ENCODE data around the gene JAM3.

Gene JAM3

DNA sequence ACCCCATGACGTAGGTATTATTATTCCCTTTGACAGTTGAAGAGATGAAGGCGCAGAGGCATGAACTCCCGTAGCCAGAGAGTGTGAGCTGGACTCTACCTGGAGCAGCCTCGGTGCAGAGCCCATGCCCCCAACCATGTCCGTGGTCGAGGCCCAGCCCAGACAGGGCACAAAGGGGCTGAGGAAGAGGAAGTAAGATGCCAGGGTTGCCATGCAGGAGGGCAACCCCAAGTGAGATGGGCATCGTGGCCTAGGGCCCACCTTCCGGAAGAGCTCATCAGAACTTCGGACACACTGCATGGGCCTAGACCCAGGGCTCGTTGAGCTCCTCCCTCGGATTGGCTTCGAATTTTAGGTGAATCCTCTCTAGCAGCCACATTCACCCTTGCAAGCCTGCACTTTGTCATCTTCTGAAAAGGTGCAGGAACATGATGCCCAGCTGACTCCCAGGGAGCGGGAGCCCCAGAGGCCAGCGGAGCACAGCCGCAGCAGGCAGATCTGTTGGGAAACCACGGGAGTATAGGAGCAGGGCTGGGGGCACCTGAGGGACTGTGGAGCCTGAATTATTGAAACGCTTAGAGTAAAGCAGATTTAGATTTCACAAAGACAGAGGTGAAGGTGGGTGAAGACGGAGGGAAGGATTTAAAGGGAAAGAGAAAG lies 29.0 kb upstream of the JAM3 start:
- no peak for DNase-seq

DNA sequence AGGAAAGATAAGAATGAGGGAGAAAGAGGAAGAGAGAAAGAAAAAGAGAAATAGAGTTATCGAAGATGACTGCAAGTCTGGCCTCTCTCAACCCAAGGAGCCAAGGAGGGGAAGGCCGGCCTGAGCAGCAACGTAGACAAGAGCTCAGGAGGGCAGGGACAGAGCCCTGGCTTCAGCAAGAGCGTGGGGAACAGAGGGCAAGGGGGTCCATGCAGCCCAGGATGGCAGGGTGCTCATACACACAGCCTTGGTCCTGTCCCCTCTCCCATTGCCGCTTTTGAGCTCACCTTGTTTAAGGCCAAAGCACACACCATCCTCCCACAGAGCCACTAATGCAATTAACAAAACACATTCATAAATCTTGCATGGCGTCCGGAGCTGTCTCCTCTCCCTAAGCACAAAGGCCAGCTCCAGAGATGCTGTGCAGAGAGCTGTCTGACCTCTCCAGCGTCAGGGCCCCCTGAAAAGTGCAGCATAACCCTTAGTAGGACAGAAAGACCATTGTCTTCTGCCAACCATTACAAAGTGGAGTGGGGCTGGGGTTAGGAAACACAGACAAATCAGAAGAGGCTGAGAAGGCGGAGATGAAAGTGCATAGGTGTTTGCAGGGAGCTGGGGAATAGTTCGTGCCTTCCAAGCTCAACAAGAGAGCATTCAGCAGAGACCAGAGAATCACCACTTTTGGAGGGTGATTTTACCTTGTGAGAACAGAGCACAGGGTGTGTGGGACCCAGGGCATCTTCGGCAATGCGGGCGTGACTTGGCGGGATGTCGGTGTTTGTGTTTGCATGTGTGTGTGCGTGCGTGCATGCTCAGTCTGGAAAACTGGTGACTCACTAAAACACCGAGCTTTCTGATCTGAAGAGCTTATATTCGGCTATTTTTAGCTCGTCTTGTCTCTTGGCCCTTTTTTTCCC lies 28.2 kb upstream of the JAM3 start:
- DNase-seq: no peak

DNA sequence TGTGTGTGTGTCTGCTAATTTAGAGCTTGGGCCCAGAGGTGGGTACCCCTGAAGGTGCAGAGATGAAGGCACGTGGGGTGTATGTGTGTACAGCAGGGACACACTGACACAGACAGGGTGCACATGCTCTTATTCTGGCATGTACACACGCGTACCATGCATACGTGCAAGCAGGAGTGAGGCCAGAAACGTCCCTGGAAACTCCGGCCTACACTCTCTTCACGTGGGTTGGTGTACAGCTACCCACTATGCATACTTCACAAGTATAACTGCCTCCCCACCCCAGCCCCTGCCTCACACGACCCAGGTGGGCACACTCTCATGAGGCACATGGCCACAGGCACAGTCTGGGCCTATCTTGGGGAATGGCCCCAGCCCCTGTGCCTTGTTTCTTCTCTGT lies 27.5 kb upstream of the JAM3 start:
- DNase-seq: no peak

DNA sequence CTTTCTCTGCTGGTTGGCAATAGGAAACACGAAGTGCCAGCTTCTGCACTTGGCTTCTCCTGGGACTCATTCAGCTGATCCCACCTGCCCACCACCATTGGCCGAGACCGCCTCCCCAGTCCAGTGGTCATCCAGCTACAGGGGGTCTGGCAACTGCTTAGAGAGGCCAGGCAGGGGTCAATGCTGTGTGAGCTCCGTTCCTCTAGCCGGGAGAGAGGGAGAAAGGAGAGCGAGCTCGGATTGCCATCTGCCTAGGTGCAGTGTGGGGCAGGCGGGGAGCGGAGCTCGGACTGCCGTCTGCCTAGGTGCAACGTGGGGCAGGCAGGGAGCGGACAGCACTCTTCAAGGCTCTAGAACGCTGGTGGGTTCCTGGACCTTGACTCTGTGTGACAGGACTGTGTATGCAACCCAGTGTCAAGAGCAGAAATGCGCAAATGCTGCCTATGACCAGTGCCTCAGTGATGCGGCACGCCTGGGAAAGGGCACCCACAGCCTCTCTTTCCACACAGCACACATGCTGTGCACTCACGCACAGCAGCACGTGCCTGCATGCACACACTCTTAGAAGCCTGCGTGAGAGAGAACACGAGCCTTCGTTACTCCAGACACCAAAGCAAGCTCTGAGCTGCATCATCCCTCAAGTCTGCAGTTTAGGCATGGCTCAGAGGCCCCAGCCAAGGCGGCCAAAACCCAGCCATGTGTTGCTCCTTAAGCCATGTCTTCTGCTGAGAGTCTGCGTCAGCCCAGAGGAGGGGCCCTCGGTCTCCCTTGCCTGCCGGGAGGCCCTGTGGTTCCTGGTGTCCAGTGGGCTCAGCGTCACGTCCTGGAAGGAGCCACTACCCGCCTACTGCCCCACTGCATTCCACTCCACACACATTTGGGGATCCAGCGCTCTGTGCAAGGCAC lies 26.8 kb upstream of the JAM3 start:
- no peak for DNase-seq

DNA sequence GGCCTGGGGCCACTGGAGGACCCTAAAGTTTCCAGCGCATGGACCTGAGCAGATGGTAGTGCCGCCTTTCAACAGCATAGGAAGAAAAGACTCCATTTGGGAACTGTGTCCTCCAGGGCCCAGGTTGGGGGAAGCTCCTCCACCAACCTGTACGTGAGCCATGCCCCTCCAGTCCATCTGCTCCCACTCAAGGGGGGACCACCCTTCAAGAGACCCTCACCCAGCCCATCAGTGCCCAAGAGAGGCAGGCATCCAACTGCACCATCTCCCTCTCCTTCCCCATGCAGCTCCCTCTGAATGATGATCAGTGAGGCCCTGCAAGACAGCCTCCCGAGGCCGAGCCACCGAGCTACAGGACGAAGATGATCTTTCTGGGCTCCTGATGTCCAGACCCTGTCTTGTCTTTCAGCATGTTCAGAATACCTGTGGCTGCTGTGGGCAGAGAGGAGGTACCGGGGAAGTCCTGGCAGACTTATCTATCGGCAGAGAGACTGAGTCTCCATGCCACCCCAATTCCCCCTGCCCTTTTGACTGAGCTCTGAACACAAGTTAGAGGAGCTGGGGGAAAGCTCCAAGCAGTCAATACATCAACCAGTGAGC lies 25.0 kb upstream of the JAM3 start:
- no peak for DNase-seq

DNA sequence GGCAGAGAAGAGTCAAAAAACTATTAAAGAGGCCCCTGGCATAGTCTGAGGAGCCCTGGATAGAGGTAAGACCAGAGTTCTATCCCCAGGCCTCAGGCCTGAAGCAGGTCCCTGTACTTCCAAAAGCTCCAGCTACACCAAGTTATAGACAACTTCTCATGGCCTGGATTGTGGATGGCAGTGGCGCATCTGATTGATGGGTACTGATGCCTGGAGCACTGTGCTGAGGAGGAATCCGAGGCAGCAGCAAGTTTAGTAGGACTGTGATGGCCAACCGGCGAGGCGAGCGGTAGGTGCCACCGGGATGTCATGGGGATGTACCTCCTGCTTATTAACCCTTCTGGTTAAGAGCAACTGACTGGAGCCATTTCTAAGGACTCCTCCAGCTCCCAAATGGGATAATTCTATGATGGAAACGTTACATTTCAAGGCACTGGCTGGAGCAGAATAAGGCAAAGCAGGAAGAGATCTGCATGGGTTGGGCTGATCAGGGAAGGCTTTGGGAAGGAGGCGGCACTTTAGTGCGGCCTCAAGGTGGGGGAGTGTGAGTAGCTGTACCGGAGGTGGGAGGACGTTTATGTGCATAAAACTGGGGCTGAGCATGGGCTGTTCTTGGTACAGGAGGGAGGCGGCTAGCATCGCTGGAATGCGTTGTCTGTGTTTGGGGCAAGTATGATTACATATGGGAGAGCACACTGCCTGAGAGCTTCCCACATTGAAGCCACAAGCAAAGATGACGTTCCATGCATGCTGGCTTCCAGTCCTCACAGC lies 24.2 kb upstream of the JAM3 start:
- no peak for DNase-seq

DNA sequence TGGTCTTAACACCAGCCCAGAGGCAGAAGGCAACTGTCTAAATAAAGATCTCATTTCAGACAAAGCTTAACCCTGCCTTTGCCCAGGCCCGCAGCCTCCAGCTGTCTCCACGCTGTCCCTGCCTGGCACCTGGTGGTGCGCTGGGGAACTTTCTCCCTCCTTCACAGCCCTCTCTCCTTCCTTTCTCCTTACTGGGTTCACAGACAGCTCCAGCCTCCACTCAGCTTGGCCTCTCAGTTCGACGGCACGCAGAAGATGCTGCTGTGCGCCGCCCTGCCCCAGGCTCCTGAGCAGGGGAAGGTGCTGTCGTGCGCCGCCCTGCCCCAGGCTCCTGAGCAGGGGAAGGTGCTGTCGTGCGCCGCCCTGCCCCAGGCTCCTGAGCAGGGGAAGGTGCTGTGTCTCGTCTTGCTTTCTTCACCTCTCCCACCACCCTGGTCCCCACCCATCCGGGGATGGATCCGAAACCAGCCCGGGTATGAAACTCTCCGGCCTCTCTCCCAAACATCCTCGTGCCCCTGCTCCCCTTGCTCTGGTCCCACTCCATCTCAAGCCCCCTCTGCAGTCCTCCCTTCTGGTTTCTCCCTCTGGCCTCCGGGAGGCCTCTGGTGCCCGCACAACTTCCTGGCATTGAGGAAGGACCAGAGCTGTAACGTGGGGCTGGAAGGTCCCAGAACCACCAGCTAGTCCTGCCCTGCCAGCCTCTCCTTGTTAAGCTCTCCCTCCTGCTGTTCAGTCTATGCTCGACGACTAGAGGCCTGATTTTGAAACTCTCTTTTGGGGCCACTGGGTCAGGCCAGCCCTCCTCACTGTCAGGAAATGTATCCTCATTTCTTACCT lies 22.9 kb upstream of the JAM3 start:
- DNase-seq: no peak

DNA sequence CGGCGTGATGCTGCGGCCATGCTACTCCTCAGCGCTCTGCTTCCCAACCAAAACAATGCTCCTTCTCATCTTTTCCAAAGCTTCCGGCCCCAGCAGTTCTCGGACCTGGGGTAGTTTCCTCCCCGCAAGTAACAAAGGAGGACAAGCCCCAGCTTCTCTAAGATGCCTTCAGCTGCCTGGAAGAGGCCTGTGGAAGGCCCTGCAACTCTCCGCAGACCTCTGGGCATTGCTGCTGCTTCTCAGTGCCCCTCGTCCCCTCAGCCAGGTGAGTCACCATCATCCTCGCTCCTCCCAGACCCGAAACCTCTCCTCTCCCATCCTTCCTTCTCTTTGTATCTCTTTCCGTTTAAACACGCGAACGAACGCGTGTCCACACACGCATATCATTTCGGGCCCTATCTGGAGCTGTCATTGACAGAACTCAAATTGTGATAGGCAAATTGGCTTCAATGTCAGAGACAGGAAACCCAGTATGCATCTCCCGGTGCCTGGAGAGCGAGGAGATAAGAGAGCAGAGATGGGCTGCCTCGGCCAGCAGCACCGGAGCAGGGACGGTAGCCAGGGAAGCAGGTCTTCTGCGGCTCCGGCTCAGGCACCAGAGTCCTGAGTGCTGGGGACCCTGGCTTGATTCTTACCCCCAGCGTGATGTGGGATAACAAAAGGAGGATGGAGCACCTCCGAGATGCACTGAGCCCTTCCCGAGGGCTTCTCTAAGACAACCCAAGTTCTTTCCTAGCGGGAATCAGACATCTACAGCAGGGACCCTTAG lies 22.0 kb upstream of the JAM3 start:
- DNase-seq: no peak

DNA sequence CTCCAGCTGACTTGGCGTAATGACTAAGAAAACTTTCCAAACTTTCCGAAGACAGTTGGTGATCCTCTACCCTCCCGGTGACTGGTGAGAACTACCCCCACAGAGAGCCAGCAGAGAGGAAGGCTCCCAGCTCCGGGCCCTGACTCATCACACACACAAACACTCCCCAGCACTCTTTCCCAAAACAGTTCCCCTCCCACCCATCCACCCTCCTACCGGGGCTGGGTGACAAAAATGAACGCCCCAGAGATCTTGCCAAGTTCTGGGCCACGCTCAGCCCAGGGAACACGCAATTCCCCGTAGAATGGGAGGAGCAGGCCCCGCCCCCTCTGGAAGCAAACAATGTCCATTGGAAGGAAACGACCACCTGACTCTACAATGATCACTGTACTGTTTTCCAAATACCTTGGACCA lies 21.3 kb upstream of the JAM3 start:
- no peak for DNase-seq

DNA sequence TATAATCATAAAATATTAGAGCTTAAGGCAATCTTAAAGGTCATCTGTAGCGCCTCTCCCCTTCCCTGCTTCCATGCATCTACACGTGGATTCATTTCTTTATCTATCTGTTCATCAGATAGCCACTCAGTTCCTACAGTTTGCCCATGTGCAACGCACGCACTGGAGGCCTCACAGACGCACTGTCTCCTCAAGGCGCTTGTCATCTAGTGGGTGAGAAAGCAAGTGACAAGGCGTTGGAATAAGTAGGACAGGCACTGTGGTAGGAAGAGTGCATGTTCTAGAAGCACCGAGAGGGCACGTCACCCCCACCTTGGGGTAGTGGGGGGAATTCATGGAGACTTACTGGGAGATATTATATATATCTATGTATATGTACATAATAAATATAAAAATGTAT lies 20.8 kb upstream of the JAM3 start:
- no peak for DNase-seq

DNA sequence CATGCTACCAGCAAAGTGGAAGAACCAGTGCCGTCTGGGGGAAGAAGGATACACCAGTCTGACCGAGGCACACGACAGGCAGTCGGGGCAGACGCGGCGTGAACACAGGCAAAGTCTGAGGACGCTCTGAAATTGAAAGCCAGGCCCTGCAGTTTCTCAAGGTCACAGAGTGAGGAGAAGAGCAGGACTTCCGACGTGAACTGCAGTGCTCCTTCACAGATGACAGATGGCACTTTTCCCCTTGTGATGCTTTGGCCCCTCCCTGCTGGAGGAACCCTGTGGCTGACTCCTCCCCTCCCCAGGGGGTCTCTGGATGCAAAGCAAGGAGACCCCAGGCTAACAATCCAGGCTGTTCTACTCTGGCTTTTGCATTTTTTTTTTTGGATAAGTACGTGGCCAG lies 19.6 kb upstream of the JAM3 start:
- DNase-seq: no peak

DNA sequence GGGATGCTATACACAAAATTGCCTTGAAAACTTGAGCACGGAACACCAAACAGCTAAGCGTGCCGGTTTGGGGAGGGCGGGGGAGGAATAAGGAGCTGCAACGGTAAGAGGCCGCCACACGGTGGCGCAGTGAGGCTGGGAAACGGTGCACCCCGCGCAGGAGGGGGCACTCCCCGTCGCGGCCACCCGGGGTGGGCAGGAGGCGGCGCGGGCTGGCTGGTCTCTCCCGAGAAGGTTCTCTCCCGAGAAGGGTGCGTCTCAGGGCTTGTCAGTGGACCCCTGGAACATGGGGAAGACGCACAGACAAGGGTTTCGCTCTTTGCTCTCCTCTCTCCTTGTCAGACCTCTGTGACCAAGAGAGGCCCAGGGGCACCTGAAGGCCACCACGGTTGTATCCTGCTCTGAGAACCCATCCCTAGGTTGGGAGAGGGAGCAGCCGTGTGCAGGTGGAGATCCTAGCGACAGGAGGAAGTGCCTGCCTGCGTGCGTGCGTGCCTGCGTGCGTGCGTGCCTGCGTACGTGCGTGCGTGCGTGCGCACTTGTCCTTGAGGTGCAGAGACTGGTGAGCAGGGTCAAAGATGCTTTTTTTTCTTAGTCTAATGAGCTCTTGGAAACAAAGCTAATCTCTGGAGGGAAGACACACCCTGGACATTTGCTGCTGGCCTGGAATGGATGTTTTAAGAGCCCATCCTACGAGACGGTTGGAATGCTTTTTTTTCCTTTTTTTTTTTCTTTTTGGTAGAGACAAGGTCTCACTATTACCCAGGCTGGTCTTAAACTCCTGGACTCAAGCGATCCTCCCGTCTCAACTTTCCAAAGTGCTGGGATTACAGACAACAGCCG lies 18.1 kb upstream of the JAM3 start:
- DNase-seq: peak; percentile 33 to 47

DNA sequence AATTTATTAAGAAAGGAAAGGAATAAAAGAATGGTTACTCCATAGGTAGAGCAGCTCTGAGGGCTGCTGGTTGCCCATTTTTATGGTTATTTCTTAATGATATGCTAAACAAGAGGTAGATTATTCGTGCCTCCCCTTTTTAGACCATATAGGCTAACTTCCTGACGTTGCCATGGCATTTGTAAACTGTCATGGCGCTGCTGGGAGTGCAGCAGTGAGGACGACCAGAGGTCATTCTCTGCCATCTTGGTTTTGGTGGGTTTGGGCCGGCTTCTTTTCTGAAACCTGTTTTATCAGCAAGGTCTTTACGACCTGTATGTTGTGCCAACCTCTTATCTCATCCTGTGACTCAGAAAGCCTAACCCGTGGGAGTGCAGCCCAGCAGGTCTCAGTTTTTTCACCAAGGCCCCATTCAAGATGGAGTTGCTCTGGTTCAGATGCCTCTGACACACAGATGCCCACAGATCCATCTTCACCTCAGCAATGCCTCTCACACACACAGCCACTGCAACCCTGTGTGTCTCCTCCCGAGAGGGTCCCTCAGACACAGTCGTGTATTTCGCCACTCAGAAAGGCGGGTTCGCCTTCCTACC lies 16.4 kb upstream of the JAM3 start:
- DNase-seq: no peak

DNA sequence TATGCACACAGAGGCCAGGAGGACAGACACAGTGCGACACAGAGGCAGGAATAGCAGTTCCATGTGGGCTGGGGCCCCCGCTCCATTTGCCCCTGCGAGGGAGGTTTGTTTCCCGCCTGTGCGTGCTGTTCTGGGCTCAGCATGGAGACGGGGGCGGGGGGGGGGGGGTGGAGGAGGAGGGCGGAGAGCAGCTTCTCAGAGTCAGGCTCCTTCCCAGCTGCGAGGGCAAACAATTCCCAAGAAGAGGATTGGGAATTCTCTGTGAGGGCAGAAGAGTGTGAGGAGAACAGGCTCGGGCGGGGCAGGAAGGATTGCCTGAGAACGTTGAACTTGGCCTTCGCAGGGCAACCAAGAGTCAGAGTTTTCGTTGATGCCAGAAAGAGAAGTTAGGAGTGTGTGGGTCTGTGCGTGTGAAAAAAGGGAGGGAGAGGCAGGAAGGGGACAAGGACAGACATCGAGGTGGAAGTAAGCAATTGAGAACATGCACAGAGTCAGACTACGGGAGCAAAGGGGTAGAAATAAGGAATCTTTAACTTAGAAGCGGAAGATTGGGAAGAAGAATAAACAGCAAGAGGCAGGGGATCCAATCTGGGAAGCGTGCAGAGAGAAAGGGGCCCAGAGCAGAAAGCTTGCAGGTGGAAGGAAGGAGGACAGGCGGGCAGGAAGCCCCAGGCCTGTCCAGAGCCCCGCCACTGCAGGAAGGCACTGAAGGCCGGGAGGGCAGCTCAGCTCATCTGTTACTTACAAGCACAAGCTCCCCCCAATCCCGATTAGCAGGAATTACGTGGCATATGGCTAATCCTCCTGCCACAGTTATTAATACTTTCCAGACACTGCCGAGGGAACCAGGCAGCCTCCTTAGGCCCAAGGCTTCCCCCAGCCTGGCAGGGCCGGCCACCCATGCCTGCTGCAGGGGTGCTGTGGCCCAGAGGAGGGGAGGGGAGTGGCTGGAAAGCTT lies 15.6 kb upstream of the JAM3 start:
- no peak for DNase-seq

DNA sequence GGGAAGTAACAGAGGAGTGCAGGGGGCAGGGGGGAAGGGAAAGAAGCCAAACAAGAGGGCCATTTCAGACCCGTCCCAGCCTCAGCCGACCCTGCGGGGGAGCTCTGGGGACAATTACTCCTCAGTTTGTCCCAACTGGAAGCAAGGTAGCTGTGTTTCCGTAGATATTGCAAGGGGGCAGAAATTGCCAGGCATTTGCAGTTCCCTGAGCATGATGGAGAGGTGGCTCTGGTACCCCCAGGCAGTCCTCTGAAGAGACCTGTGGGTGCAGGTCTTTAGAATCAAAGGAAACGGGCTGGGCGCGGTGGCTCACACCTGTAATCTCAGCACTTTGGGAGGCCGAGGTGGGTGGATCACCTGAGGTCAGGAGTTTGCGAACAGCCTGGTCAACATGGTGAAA lies 13.8 kb upstream of the JAM3 start:
- no peak for DNase-seq

DNA sequence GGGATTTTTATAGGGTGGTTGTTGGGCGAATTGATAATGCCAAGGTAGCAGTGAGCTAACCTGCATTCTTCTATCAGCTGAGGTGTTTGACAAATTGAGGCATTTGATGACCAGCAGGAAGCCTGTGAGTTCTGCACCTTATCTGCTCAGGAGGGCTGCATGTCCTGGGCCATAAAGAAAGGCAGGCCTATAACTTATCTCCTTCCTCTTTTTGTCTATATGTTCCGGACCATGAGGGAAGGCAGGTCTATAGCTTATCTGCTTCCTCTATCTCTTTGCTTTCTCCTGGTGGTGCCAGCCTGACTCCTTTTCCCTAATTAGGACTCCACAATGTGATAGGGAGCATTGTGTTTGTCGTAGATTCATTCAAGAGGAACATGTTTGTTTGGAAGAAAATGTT lies 8.6 kb upstream of the JAM3 start:
- DNase-seq: no peak

DNA sequence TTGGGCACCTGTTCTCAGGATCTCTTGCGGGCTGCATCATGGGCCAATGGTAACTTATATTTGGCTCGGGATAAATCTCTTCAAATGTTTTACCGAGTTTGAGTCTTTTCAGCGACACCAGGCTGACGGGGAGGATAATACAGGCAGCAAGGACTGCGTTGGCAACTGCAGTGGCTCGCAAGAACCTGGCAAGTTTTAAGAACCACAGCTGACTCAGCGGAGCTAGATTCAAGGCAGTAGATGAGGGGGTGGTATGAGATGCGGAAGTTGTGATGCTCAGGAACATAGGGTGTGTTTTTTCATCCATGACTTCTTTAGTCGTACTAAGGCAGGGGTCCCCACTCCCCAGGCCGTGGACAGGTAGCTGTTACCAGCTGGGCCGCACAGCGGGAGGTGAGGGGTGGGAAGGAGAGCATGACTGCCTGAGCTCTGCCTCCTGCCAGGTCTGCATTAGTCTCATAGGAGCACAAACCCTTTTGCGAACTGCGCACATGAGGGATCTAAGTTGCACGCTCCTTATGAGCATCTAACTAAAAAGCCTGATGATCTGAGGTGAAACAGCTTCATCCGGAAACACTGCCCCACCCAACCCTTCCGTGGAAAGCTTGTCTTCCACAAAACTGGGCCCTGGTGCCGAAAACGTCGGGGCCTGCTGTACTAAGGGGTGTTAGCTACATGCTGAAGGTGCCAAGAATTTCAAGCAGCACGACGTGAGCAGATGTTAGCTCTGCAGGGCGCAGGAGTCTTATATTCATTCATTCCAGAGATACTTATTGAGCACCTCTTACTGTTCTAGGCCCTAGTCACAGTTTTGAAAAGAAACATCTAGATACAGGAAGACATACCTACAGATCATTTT lies 6.4 kb upstream of the JAM3 start:
- no peak for DNase-seq

Data from inflammatory macrophage (primary cell).